Nephron progenitor cell (in vitro differentiated cells): ENCODE results near the gene USP13.

Experiments
- DNase-seq: peaks from one replicate; pipeline ENCODE4 v3.0.0; 2021
- H3K27ac Mint-ChIP-seq: 2 replicates; pipeline ENCODE4 v1.8.0; 2021; ENCODE audit warnings: mild to moderate bottlenecking, moderate library complexity, mixed read lengths
- H3K27me3 Mint-ChIP-seq: 2 replicates; pipeline ENCODE4 v1.8.0; 2021; ENCODE audit warnings: mild to moderate bottlenecking, low read depth, mixed read lengths; ENCODE audit not compliant: poor library complexity
- H3K36me3 Mint-ChIP-seq: 2 replicates; pipeline ENCODE4 v1.8.0; 2021; ENCODE audit warnings: low read depth, mixed read lengths
- H3K4me1 Mint-ChIP-seq: 2 replicates; pipeline ENCODE4 v1.8.0; 2021; ENCODE audit warnings: mixed read lengths
- H3K4me3 Mint-ChIP-seq: 2 replicates; pipeline ENCODE4 v1.8.0; 2021; ENCODE audit warnings: mild to moderate bottlenecking, moderate library complexity, mixed read lengths
- H3K9me3 Mint-ChIP-seq: 2 replicates; pipeline ENCODE4 v1.8.0; 2021; ENCODE audit warnings: mild to moderate bottlenecking, moderate library complexity, mixed read lengths
- TF ChIP-seq, protein P1 (sequence below): fragments of 200-600 bp; sonication (generic); IDR thresholded peaks from 2 replicates; pipeline ENCODE4 v1.5.0; 2021; ENCODE audit warnings: antibody characterized with exemption

Gene USP13

DNA sequence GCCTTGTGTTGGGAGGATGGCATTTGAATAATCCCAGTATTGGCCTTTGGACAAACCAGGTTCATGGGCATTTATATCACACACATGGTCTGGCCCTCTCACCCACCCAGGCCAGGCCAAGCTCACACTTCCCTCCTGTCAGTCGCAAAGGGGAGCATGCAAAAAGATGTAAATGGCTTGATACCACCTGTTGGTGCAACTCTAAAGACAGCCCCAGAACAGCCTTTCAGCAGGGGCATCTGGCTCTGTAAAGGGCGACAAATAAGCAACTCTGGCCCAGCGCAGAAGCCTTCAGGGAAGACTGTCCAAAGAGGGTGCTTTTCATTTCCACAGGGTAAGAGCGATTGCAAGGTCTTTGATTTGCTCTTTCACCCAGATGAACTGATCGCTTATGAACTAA is 91.8 kb downstream of the USP13 start:
- H3K27ac Mint-ChIP-seq: peak overlapping the region; percentile 87
- H3K4me1 Mint-ChIP-seq: peaks cover 25% of the 10 kb centered on the region
- H3K36me3 Mint-ChIP-seq: peaks cover 43% of the 10 kb centered on the region
- DNase-seq: no peak
- no peaks in the 10 kb centered on the region for H3K27me3 Mint-ChIP-seq
- TF ChIP-seq, protein P1, sequence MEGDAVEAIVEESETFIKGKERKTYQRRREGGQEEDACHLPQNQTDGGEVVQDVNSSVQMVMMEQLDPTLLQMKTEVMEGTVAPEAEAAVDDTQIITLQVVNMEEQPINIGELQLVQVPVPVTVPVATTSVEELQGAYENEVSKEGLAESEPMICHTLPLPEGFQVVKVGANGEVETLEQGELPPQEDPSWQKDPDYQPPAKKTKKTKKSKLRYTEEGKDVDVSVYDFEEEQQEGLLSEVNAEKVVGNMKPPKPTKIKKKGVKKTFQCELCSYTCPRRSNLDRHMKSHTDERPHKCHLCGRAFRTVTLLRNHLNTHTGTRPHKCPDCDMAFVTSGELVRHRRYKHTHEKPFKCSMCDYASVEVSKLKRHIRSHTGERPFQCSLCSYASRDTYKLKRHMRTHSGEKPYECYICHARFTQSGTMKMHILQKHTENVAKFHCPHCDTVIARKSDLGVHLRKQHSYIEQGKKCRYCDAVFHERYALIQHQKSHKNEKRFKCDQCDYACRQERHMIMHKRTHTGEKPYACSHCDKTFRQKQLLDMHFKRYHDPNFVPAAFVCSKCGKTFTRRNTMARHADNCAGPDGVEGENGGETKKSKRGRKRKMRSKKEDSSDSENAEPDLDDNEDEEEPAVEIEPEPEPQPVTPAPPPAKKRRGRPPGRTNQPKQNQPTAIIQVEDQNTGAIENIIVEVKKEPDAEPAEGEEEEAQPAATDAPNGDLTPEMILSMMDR: no peak
- no peaks in the 10 kb centered on the region for H3K9me3 Mint-ChIP-seq
- no peak overlapping the region for H3K4me3 Mint-ChIP-seq

DNA sequence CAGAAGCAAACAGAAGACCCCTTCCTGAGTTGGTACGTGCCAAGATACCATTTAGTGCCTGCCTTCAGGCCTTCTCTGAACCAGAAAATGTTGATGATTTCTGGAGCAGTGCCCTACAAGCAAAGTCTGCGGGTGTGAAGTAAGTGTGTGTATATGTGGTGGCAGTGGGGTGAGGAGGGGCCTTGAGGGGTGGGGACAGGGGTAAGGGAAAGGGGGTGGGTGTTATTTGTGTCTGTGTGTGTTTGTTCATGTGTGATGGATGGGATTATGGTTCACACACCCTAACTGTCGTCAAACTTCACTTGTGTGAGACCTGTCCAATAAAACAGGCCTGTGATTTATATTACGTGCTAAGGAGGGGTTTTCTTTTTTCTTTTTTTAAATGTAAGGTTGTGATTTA is 92.2 kb downstream of the USP13 start:
- no peak for DNase-seq
- Mint-ChIP-seq H3K36me3 (peaks cover 43% of the 10 kb centered on the region), H3K27ac (peak overlapping the region; percentile 87), H3K27me3 (no peaks in the 10 kb centered on the region), H3K4me3 (no peak overlapping the region), H3K9me3 (no peaks in the 10 kb centered on the region), H3K4me1 (peaks cover 25% of the 10 kb centered on the region)
- TF ChIP-seq, protein P1: no peak

DNA sequence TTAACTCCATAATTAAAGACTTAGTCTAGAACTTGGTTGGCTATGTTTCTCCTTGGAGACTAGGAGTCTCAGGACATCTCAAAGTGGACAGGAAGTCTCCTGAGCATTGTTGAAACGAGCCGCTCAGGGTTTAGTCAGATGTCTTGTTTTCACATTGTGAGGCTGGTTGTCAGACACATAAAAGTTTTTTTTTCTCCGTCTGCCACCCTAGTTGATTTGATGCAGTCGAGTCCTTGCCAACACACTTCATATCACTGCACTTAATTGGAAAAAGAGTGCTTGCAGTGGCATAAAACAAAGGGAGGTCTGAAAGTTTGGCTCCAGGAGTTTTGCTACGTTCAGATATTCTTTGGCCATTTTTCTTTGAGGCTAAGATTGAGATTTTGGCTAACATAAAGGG is 92.9 kb downstream of the USP13 start:
- Mint-ChIP-seq H3K27me3 (no peaks in the 10 kb centered on the region), H3K4me1 (peaks cover 25% of the 10 kb centered on the region), H3K9me3 (no peaks in the 10 kb centered on the region), H3K27ac (peak overlapping the region; percentile 87), H3K36me3 (peaks cover 38% of the 10 kb centered on the region), H3K4me3 (no peak overlapping the region)
- TF ChIP-seq, protein P1: no peak
- no peak for DNase-seq

DNA sequence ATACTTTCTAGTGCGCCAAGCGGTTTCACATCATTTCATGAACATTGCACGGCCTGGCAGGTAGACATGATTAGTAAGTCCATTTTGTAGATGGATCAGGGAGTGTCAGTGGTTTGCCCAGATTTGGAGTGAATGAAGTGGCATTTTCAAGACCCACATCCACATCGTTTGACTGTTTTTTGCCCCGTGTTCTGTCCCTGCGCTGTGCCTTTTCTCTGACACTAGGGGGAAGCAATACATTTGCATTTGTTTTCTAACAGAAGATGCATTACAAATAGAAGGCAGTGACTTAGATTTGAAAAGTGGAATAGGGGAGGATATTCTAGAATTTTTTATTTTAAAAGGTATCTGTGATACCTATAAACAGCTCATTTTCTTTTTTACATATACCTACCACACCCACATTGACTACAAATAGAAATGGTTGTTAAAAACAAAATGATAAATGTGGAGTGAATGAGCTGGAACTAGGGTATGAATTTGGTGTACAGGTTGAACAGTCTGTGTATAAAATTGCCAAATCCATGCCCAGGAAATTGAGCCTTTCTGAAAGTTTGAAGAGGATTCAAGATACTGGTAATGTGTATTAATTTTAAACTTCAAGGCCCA is 98.0 kb downstream of the USP13 start:
- H3K27me3 Mint-ChIP-seq: no peaks in the 10 kb centered on the region
- no peak overlapping the region for H3K27ac Mint-ChIP-seq
- DNase-seq: no peak
- H3K4me3 Mint-ChIP-seq: no peak overlapping the region
- peaks cover under 1% of the 10 kb centered on the region for H3K4me1 Mint-ChIP-seq
- TF ChIP-seq, protein P1: peak; percentile 47
- H3K9me3 Mint-ChIP-seq: no peaks in the 10 kb centered on the region
- H3K36me3 Mint-ChIP-seq: peaks cover 16% of the 10 kb centered on the region

DNA sequence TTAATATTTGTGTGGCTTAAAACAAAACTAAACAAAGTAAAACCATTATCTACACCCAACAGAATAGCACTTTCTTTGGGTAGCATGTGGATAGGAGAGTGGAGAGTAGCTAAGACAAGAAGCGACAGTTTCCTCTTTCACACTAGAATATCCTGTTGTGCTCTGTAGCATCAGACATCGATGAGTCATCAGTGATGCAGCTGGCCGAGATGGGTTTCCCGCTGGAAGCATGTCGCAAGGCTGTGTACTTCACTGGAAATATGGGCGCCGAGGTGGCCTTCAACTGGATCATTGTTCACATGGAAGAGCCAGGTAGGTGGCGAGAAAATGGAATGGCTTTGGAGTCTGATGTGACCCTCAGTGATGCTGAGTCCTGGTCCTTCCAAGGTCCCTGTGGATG is 108.1 kb downstream of the USP13 start:
- DNase-seq: no peak
- Mint-ChIP-seq H3K36me3 (peaks cover 74% of the 10 kb centered on the region), H3K27me3 (no peaks in the 10 kb centered on the region), H3K9me3 (no peaks in the 10 kb centered on the region), H3K4me3 (no peak overlapping the region), H3K4me1 (no peaks in the 10 kb centered on the region), H3K27ac (no peak overlapping the region)
- TF ChIP-seq, protein P1: no peak

DNA sequence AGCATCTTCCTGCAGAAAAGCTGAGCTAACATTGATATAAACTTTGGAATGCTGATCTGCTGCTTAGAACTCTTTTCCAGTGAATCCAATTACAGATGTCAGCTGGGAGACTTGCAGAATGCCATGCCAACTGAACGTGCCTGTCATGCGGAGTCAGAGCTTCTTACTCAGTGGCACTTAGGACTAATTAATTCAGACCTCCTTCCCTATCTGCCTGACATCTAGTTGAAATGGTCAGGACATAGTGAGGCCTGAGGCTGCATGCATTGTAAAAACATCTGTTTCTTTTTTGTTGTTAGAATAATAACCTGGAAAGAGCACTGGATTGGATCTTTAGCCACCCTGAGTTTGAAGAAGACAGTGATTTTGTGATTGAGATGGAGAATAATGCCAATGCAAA is 112.6 kb downstream of the USP13 start:
- TF ChIP-seq, protein P1: no peak
- H3K4me1 Mint-ChIP-seq: no peaks in the 10 kb centered on the region
- H3K4me3 Mint-ChIP-seq: no peak overlapping the region
- H3K27me3 Mint-ChIP-seq: no peaks in the 10 kb centered on the region
- no peak overlapping the region for H3K27ac Mint-ChIP-seq
- peaks cover 44% of the 10 kb centered on the region for H3K36me3 Mint-ChIP-seq
- no peaks in the 10 kb centered on the region for H3K9me3 Mint-ChIP-seq
- DNase-seq: no peak
